ENCODE data around the gene TRAPPC4.
A peak's percentile ranks its signal among the peaks of the same experiment; 100 is the strongest.

Gene TRAPPC4

DNA sequence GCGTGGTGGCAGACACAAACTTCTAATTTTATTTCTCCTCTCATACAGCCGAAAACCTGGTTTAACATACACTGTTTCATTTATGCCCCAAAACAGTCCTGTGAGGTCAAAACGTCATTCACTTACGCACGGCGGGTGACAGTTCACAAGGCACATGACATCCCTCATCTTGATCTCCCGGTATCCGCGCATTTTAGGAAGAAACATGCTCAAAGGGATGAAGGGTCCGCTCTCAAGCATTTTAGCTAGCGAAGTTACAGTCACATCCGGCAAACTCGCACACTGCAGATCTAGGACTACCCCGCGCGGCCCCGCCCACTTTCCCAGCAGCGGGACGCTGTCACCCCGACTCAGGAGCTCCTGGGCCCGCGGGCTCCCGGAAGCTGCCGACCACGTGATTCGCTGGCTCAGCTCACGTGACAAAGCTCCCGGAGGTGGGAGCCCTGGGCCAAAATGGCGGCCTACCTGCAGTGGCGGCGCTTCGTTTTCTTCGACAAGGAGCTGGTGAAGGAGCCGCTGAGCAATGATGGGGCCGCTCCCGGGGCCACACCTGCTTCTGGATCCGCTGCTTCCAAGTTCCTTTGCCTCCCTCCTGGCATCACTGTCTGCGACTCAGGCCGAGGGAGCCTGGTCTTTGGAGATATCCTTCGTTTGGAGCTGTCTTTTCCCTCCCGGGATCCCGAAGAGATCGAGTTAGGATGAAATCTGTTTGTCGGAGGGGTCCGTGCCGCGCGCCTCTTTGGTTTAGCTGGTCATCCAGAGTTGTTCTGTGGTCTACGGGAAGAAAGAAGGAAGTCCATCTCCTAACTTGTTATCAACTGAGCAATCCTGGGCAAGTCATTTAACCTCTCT is 49.0 kb downstream of the TRAPPC4 start, which contains the start of gene VPS11:
Gene VPS11, plus strand, starts transcription at position 448 of the 852 bp plus-strand sequence. Its CDS starts 6 bp downstream, at position 454.
- TF ChIP-seq, protein P1, sequence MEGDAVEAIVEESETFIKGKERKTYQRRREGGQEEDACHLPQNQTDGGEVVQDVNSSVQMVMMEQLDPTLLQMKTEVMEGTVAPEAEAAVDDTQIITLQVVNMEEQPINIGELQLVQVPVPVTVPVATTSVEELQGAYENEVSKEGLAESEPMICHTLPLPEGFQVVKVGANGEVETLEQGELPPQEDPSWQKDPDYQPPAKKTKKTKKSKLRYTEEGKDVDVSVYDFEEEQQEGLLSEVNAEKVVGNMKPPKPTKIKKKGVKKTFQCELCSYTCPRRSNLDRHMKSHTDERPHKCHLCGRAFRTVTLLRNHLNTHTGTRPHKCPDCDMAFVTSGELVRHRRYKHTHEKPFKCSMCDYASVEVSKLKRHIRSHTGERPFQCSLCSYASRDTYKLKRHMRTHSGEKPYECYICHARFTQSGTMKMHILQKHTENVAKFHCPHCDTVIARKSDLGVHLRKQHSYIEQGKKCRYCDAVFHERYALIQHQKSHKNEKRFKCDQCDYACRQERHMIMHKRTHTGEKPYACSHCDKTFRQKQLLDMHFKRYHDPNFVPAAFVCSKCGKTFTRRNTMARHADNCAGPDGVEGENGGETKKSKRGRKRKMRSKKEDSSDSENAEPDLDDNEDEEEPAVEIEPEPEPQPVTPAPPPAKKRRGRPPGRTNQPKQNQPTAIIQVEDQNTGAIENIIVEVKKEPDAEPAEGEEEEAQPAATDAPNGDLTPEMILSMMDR (IDR thresholded peaks at IDR 0.05; ENCODE audit: extremely low read depth, insufficient read depth, missing control alignments) = no peak
- in situ Hi-C loops (cut with MboI; ENCODE audit: low pct_unique_long_range_greater_than_20kb, low sequenced_read_pairs, unreplicated experiment) = no loop called here
- peak; percentile 97 for DNase-seq (ENCODE audit: low spot score)

Data from GM13977 (cell line).